ENCODE data around the gene OR8B8. TPM values are rescaled to one million over a fixed set of nuclear protein-coding genes. Genes with fewer than 3 reads are reported as not detected.
A peak's percentile ranks its signal among the peaks of the same experiment; 100 is the strongest.

Gene OR8B8
- not detected for total RNA-seq
- long read RNA-seq: 0 reads

DNA sequence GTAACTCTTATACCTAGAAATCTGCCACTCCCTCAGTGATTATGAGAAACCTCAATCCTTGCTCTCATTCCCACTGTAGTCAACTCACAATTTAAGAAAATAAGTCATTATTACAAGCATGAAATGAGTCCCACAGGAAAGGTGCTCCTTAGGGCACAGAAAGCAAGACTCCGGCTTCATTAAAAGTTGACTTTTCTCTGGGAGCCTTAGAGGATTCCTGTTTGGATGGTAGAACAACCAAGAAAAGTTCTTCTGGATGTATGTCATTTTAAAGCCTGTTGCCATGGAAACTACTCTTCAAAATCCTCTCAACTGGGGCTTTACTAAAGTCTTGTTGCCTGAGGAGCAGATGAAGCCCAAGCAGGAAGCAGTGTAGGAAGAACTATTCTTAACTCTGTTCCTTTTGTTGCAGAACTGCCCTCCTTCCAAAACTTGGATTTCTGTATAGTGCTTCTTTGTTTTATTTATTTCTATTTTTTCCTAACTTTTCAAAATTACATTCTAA lies at the start of gene OR8B8:
Gene OR8B8 (minus strand): TSS at position 51 of the 505 bp plus-strand sequence. CDS start 4,611 bp downstream, outside the sequence.
- DNase-seq (no peak), ATAC-seq (no peak)
- intact Hi-C loops (cut with DNase I): no loop called here
- Histone ChIP-seq H3K27ac (no peak within 1 kb of the TSS), H3K9me3 (no peaks in the 10 kb centered on the region), H3K27me3 (no peaks in the 10 kb centered on the region), H3K36me3 (no peaks in the 10 kb centered on the region), H3K4me3 (no peak within 1 kb of the TSS), H3K4me1 (no peaks in the 10 kb centered on the region)
- TF ChIP-seq, protein P1, sequence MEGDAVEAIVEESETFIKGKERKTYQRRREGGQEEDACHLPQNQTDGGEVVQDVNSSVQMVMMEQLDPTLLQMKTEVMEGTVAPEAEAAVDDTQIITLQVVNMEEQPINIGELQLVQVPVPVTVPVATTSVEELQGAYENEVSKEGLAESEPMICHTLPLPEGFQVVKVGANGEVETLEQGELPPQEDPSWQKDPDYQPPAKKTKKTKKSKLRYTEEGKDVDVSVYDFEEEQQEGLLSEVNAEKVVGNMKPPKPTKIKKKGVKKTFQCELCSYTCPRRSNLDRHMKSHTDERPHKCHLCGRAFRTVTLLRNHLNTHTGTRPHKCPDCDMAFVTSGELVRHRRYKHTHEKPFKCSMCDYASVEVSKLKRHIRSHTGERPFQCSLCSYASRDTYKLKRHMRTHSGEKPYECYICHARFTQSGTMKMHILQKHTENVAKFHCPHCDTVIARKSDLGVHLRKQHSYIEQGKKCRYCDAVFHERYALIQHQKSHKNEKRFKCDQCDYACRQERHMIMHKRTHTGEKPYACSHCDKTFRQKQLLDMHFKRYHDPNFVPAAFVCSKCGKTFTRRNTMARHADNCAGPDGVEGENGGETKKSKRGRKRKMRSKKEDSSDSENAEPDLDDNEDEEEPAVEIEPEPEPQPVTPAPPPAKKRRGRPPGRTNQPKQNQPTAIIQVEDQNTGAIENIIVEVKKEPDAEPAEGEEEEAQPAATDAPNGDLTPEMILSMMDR (IDR thresholded peaks at IDR 0.05): no peak

DNA sequence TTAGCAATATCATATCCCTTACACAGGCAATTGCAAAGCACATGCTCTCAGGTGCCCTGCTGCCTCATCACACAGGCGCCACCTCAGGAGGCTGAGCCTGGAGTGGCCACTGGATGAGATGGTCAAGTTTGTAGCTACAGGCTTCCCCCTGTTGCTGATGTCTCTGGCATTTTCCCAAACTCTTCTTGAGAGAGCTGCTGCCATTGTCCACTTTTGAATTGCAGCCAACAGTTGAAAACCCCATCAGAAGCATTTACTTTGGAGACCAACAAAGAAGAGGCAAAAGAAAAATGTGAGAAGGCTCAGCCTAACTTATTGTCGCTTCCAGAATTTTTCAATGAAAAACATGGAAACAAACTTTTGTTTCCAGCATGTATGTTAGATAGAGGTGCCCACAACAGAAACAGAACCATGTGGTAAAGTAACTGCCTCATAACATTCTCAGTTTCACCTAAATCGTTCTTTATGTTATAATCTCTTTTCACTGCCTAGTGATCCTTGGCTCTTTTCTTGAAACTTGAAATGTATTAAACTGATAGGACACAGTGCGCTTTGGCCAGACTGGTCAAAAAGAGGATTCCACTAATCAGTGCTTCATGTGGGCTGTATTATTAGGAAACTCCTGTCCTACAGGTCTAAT lies 47.6 kb upstream of the OR8B8 start:
- no peak for ATAC-seq
- no peaks in the 10 kb centered on the region for H3K36me3 ChIP-seq

DNA sequence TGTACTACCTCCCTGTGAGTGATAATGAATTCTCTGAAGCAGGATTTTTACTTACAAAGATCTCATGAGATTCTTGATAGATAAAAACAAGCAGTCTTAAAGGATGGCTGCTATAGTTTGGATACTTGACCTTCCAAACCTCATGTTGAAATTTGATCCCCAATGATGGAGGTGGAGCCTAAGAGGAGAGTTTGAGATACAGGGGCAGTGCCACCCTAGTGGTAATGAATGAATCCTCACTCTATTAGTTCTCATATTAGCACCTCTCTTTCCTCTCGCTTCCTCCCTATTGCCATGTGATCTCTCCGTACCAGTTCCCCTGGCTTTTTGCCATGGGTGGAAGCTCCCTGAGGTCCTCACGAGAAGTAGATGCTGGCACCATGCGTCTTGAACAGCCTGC lies 37.9 kb upstream of the OR8B8 start:
- DNase-seq (no peak), ATAC-seq (no peak)
- intact Hi-C loops (cut with DNase I): no loop called here
- Histone ChIP-seq H3K27me3 (peaks cover 4% of the 10 kb centered on the region), H3K9me3 (no peaks in the 10 kb centered on the region), H3K36me3 (no peaks in the 10 kb centered on the region), H3K4me3 (no peak overlapping the region), H3K27ac (no peak overlapping the region), H3K4me1 (no peaks in the 10 kb centered on the region)
- TF ChIP-seq, protein P1 (IDR thresholded peaks at IDR 0.05): no peak

More for the DNA sequence above, 47.6 kb upstream of the OR8B8 start:
- Histone ChIP-seq H3K27me3 (no peaks in the 10 kb centered on the region), H3K27ac (no peak overlapping the region), H3K4me3 (no peak overlapping the region), H3K9me3 (no peaks in the 10 kb centered on the region), H3K4me1 (no peaks in the 10 kb centered on the region)
- DNase-seq: no peak
- TF ChIP-seq, protein P1 (IDR thresholded peaks at IDR 0.05): no peak
- intact Hi-C loops (cut with DNase I): no loop called here

- H3K9me3 ChIP-seq: no peaks in the 10 kb centered on the region
- TF ChIP-seq, protein P1 (IDR thresholded peaks at IDR 0.05): no peak
- H3K27ac ChIP-seq: no peak overlapping the region
- intact Hi-C loops (cut with DNase I): no loop called here
- no peaks in the 10 kb centered on the region for H3K36me3 ChIP-seq
- no peak overlapping the region for H3K4me3 ChIP-seq
- peak; percentile 24 for ATAC-seq
- H3K27me3 ChIP-seq: peaks cover 4% of the 10 kb centered on the region
- no peaks in the 10 kb centered on the region for H3K4me1 ChIP-seq
- no peak for DNase-seq
These were observed 37.1 kb upstream of the OR8B8 start for GRCh38 chr11:124482362-124483147.

DNA sequence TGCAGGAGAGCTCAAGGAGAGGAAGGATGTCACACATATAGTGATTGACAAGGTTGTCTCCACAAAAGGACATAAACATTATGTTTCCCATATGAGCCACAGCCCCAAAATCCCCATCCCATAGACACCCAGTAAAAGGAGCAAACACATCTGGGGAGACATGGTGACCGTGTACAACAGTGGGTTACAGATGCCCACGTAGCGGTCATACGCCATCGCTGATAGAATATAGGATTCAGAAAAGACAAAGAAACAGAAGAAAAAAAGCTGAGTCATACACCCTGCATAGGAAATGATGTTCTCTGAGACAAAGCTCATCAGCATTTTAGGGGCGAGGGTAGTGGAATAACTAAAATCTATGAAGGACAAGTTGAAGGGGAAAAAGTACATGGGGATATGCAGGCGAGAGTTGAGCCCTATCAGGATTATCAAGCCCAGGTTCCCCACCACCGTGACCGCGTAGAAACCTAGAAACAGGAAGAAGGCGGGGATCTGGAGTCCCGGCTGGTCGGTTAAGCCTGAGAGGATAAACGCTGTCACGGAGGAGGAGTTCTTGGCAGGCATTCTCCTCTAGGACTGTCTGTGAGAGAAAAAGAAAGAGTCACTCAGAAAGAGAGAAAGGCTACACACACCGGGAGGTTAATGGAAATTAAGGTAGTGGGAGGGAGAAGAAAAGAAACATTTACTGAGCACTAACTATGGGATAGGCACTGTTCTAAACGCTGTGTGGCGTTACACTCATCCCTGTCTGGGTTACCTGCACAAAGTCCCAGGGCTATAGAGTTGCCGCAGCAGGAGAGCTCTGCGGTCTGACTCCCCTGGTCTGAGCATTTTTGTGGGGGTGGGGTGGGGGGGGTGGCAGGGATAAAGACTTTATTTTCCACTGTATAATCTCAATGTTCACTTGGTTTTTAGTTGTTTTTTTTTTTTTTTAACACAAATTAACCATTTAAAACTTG lies 36.1 kb upstream of the OR8B8 start:
- Histone ChIP-seq H3K4me3 (peak overlapping the region; percentile 12), H3K27me3 (peaks cover 4% of the 10 kb centered on the region), H3K4me1 (no peaks in the 10 kb centered on the region), H3K27ac (no peak overlapping the region), H3K9me3 (no peaks in the 10 kb centered on the region), H3K36me3 (no peaks in the 10 kb centered on the region)
- DNase-seq (no peak), ATAC-seq (peak; percentile 67)
- TF ChIP-seq, protein P1 (IDR thresholded peaks at IDR 0.05): no peak
- intact Hi-C loops (cut with DNase I): no loop called here

Measured in upper lobe of right lung (tissue), 1 donor.